Peyer's patch (tissue), 4 donors: Measurements from ENCODE around the gene SCUBE3.

Experiments
- CTCF ChIP-seq, 6 experiments: fragments of 450-650 bp in 4 of 6; fragments of 200-600 bp in 2 of 6; sonication (generic) in 1 of 6; IDR thresholded peaks; one replicate each; pipeline ENCODE4 v1.5.1; 2017 to 2019; ENCODE audit warnings: antibody characterized with exemption in 6 of 6, mild to moderate bottlenecking in 3 of 6, moderate library complexity in 1 of 6
- POLR2A ChIP-seq, 2 donors: fragments of 450-650 bp; IDR thresholded peaks; one replicate each; pipeline ENCODE4 v1.5.1; 2017; ENCODE audit warnings: antibody characterized with exemption in 2 of 2, mild to moderate bottlenecking in 2 of 2, moderate library complexity in 2 of 2

GRCh38 chr6:35202066-35202546 lies 11.7 kb upstream of the SCUBE3 start:
- TF ChIP-seq POLR2A (IDR thresholded peaks at IDR 0.05) (no peak), CTCF (IDR thresholded peaks at IDR 0.05) (no peak)
